Astrocyte (in vitro differentiated cells and primary cell): ENCODE data around the gene VEZT. TPM values are rescaled to one million over a fixed set of nuclear protein-coding genes. Genes with fewer than 3 reads are reported as not detected.
"Not testable (repeated sequence)": the region's sequence is repeated elsewhere in the genome, so short reads cannot be mapped to it uniquely, and the experiment has no call there.

Source experiments
- DNase-seq: peaks from one replicate; pipeline ENCODE4 v3.0.0-alpha.2; 2010; ENCODE audit warnings: low read depth
- FAIRE-seq: peaks from 2 replicates; lab custom pipeline; 2011; peaks lifted over from hg19 to GRCh38; lab: Jason Lieb, UNC
- H2AFZ ChIP-seq: 2 replicates; pipeline ENCODE4 v1.6.0; 2012; ENCODE audit warnings: low read depth, low read length, inconsistent platforms
- H3K27ac ChIP-seq: 2 replicates; pipeline ENCODE4 v1.5.1; 2011; ENCODE audit warnings: low read depth, low read length, inconsistent platforms
- H3K27me3 ChIP-seq: 2 replicates; pipeline ENCODE4 v1.6.0; 2011; ENCODE audit warnings: low read length, inconsistent platforms; ENCODE audit not compliant: insufficient read depth
- H3K36me3 ChIP-seq: 2 replicates; pipeline ENCODE4 v1.5.1; 2011; ENCODE audit warnings: low read length, inconsistent platforms; ENCODE audit not compliant: insufficient read depth
- H3K4me1 ChIP-seq: 2 replicates; pipeline ENCODE4 v1.5.1; 2011; ENCODE audit warnings: low read length, inconsistent platforms; ENCODE audit not compliant: insufficient read depth
- H3K4me2 ChIP-seq: 2 replicates; pipeline ENCODE4 v1.6.0; 2012; ENCODE audit warnings: low read length, inconsistent platforms
- H3K4me3 ChIP-seq: 2 replicates; pipeline ENCODE4 v1.5.1; 2011; ENCODE audit warnings: low read depth, mild to moderate bottlenecking, low read length, inconsistent platforms; ENCODE audit not compliant: insufficient read depth
- H3K79me2 ChIP-seq: 2 replicates; pipeline ENCODE4 v1.6.0; 2012; ENCODE audit warnings: mild to moderate bottlenecking, low read length, inconsistent platforms; ENCODE audit not compliant: insufficient read depth
- H3K9ac ChIP-seq: 2 replicates; pipeline ENCODE4 v1.6.0; 2012; ENCODE audit warnings: mild to moderate bottlenecking, low read length, inconsistent platforms
- H3K9me3 ChIP-seq: 2 replicates; pipeline ENCODE4 v1.5.1; 2012; ENCODE audit warnings: low read depth, mild to moderate bottlenecking, low read length, inconsistent platforms; ENCODE audit not compliant: insufficient read depth
- H4K20me1 ChIP-seq: 2 replicates; pipeline ENCODE4 v1.6.0; 2012; ENCODE audit warnings: low read length, inconsistent platforms; ENCODE audit not compliant: insufficient read depth
- H3K27ac Mint-ChIP-seq: one replicate; pipeline ENCODE4 v1.8.0; 2021; ENCODE audit warnings: mild to moderate bottlenecking, mixed read lengths; ENCODE audit not compliant: unreplicated experiment
- H3K27me3 Mint-ChIP-seq: one replicate; pipeline ENCODE4 v1.8.0; 2021; ENCODE audit warnings: low read depth, mixed read lengths; ENCODE audit not compliant: unreplicated experiment
- H3K36me3 Mint-ChIP-seq: one replicate; pipeline ENCODE4 v1.8.0; 2021; ENCODE audit warnings: low read depth, mixed read lengths; ENCODE audit not compliant: unreplicated experiment
- H3K4me1 Mint-ChIP-seq: one replicate; pipeline ENCODE4 v1.8.0; 2021; ENCODE audit warnings: low read depth, mixed read lengths; ENCODE audit not compliant: unreplicated experiment
- H3K4me3 Mint-ChIP-seq: one replicate; pipeline ENCODE4 v1.8.0; 2021; ENCODE audit warnings: mild to moderate bottlenecking, moderate library complexity, mixed read lengths; ENCODE audit not compliant: unreplicated experiment
- H3K9me3 Mint-ChIP-seq: one replicate; pipeline ENCODE4 v1.8.0; 2021; ENCODE audit warnings: mild to moderate bottlenecking, mixed read lengths; ENCODE audit not compliant: unreplicated experiment
- EZH2 ChIP-seq: IDR thresholded peaks from 2 replicates; pipeline ENCODE4 v1.6.1; 2012; ENCODE audit warnings: mild to moderate bottlenecking, low read length, inconsistent platforms; ENCODE audit not compliant: insufficient read depth
- total RNA-seq: library from RNA; stranded (reverse); gene quantifications from 2 replicates; pipeline ENCODE4 v1.2.1, GENCODE V29; 2021
- TF ChIP-seq, protein P1 (sequence below): IDR thresholded peaks from 2 replicates; pipeline ENCODE4 v1.5.1; 2011; ENCODE audit warnings: low read depth, mild to moderate bottlenecking, inconsistent platforms, low read length, moderate library complexity; ENCODE audit not compliant: insufficient read depth

Gene VEZT
- total RNA-seq, 1 donor from 2014 or later, result 106 TPM

DNA sequence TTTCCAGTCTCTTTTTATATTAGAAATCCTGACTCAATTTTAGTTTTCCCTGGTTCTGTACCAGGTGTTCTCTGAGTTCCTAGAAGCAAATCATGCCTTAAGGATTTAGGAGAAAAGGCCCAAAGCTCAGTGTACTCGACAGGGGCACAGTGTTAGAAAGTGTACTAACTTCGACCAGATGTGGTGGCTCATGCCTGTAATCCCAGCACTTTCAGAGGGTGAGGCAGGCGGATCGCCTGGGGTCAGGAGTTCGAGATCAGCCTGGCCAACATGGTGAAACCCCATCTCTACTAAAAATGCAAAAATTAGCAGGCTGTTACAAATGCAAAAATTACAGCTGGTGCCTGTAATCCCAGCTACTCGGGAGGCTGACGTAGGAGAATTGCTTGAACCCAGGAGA lies 12.0 kb downstream of the VEZT start:
- Histone ChIP-seq H3K4me2 (no peak overlapping the region), H3K27ac (no peak overlapping the region), H3K4me3 (no peak overlapping the region), H3K9me3 (no peaks in the 10 kb centered on the region), H2AFZ (no peak overlapping the region), H3K36me3 (no peaks in the 10 kb centered on the region), H3K79me2 (peaks cover 91% of the 10 kb centered on the region), H3K27me3 (no peaks in the 10 kb centered on the region), H3K4me1 (peaks cover 2% of the 10 kb centered on the region), H3K9ac (no peak overlapping the region), H4K20me1 (peaks cover 37% of the 10 kb centered on the region)
- FAIRE-seq (no peak), DNase-seq (no peak)
- Mint-ChIP-seq H3K4me1 (peaks cover 11% of the 10 kb centered on the region), H3K4me3 (no peak overlapping the region), H3K27me3 (no peaks in the 10 kb centered on the region), H3K9me3 (no peaks in the 10 kb centered on the region), H3K27ac (peak overlapping the region; percentile 44), H3K36me3 (peaks cover 6% of the 10 kb centered on the region)
- no peak for TF ChIP-seq EZH2
- TF ChIP-seq, protein P1, sequence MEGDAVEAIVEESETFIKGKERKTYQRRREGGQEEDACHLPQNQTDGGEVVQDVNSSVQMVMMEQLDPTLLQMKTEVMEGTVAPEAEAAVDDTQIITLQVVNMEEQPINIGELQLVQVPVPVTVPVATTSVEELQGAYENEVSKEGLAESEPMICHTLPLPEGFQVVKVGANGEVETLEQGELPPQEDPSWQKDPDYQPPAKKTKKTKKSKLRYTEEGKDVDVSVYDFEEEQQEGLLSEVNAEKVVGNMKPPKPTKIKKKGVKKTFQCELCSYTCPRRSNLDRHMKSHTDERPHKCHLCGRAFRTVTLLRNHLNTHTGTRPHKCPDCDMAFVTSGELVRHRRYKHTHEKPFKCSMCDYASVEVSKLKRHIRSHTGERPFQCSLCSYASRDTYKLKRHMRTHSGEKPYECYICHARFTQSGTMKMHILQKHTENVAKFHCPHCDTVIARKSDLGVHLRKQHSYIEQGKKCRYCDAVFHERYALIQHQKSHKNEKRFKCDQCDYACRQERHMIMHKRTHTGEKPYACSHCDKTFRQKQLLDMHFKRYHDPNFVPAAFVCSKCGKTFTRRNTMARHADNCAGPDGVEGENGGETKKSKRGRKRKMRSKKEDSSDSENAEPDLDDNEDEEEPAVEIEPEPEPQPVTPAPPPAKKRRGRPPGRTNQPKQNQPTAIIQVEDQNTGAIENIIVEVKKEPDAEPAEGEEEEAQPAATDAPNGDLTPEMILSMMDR, result no peak

DNA sequence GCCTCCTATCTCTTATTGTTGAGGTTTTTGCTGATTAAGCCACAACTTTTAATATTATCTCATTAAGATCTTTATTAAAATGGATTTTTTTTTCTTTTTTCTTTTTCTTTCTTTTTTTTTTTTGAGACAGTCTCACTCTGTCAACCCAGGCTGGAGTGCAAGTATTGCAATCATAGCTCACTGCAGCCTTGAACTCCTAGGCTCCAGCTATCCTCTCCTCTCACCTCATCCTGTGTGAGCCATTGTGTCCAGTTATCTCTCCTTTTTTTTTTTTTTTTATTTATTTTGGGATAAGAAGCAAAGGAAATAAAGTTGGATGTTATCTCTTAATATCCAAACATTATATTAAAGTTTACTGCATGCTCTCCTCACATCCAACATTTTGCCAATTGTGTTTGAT lies 12.7 kb downstream of the VEZT start:
- Histone ChIP-seq H3K79me2 (peaks cover 84% of the 10 kb centered on the region), H3K9ac (no peak overlapping the region), H3K36me3 (no peaks in the 10 kb centered on the region), H4K20me1 (peaks cover 31% of the 10 kb centered on the region), H3K27me3 (no peaks in the 10 kb centered on the region), H3K4me1 (no peaks in the 10 kb centered on the region), H3K9me3 (no peaks in the 10 kb centered on the region), H3K4me3 (no peak overlapping the region), H3K4me2 (no peak overlapping the region), H3K27ac (no peak overlapping the region), H2AFZ (no peak overlapping the region)
- no peak for DNase-seq
- Mint-ChIP-seq H3K27me3 (no peaks in the 10 kb centered on the region), H3K9me3 (no peaks in the 10 kb centered on the region), H3K27ac (no peak overlapping the region), H3K4me1 (peaks cover 6% of the 10 kb centered on the region), H3K36me3 (peaks cover 2% of the 10 kb centered on the region), H3K4me3 (no peak overlapping the region)
- TF ChIP-seq, protein P1, result no peak
- TF ChIP-seq EZH2, result no peak
- no peak for FAIRE-seq

DNA sequence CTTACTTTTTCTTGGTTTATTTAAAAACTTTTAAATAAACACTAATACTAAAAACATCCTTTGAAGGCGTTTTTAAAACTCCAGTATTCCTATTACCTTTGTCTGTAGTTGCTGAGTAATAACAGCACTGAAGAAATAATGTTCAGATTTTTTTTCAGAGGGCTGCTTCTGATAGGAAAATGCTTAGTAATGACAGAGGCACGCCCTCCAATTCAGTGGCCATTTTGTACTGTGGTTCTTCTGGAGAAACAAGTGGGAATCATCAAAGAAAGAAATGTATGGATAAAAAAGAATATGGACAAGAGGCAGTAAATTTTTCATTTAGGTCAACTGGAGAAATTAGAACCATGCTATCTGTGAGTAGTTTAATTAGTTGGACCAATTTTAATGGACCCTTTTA lies 13.6 kb downstream of the VEZT start:
- Mint-ChIP-seq H3K27me3 (no peaks in the 10 kb centered on the region), H3K4me3 (peak overlapping the region; percentile 40), H3K4me1 (peaks cover 6% of the 10 kb centered on the region), H3K9me3 (no peaks in the 10 kb centered on the region), H3K27ac (peak overlapping the region; percentile 60), H3K36me3 (peaks cover 2% of the 10 kb centered on the region)
- no peak overlapping the region for H3K9ac ChIP-seq
- H3K27me3 ChIP-seq, result no peaks in the 10 kb centered on the region
- H3K4me3 ChIP-seq, result no peak overlapping the region
- H3K79me2 ChIP-seq, result peaks cover 76% of the 10 kb centered on the region
- no peaks in the 10 kb centered on the region for H3K9me3 ChIP-seq
- no peak overlapping the region for H2AFZ ChIP-seq
- no peaks in the 10 kb centered on the region for H3K36me3 ChIP-seq
- DNase-seq (peak; percentile 54), FAIRE-seq (no peak)
- H3K4me1 ChIP-seq, result no peaks in the 10 kb centered on the region
- peaks cover 31% of the 10 kb centered on the region for H4K20me1 ChIP-seq
- H3K4me2 ChIP-seq, result no peak overlapping the region
- peak overlapping the region; percentile 1 for H3K27ac ChIP-seq
- TF ChIP-seq, protein P1, result no peak
- TF ChIP-seq EZH2, result no peak

DNA sequence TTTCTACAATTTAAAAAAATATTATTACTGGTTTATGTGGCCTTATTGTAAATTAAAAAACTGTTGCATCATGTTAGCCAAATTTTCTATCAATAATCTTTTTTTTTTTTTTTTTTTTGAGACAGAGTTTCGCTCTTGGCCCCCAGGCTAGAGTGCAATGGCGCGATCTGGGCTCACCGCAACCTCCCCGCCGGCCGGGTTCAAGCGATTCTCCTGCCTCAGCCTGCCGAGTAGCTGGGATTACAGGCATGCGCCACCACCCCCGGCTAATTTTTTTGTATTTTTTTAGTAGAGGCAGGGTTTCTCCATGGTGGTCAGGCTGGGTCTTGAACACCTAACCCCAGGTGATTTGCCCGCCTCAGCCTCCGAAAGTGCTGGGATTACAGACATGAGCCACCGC lies 16.6 kb downstream of the VEZT start:
- H3K4me2 ChIP-seq, H3K36me3 ChIP-seq, H2AFZ ChIP-seq, H3K27me3 ChIP-seq, H3K27ac Mint-ChIP-seq, FAIRE-seq, H3K9me3 ChIP-seq, H3K36me3 Mint-ChIP-seq, H3K9me3 Mint-ChIP-seq, H3K9ac ChIP-seq, H3K27me3 Mint-ChIP-seq, H3K4me1 ChIP-seq, H3K4me3 ChIP-seq, H3K4me3 Mint-ChIP-seq, H3K27ac ChIP-seq, H3K4me1 Mint-ChIP-seq, DNase-seq: not testable (repeated sequence)
- Histone ChIP-seq H4K20me1 (peaks cover 25% of the 10 kb centered on the region), H3K79me2 (peaks cover 78% of the 10 kb centered on the region)
